ENCODE data around the gene CELF1. TPM values are rescaled to one million over a fixed set of nuclear protein-coding genes. Genes with fewer than 3 reads are reported as not detected.
A peak's percentile ranks its signal among the peaks of the same experiment; 100 is the strongest.

The CELF1 gene
- total RNA-seq, 1 donor: 94.5 TPM

DNA sequence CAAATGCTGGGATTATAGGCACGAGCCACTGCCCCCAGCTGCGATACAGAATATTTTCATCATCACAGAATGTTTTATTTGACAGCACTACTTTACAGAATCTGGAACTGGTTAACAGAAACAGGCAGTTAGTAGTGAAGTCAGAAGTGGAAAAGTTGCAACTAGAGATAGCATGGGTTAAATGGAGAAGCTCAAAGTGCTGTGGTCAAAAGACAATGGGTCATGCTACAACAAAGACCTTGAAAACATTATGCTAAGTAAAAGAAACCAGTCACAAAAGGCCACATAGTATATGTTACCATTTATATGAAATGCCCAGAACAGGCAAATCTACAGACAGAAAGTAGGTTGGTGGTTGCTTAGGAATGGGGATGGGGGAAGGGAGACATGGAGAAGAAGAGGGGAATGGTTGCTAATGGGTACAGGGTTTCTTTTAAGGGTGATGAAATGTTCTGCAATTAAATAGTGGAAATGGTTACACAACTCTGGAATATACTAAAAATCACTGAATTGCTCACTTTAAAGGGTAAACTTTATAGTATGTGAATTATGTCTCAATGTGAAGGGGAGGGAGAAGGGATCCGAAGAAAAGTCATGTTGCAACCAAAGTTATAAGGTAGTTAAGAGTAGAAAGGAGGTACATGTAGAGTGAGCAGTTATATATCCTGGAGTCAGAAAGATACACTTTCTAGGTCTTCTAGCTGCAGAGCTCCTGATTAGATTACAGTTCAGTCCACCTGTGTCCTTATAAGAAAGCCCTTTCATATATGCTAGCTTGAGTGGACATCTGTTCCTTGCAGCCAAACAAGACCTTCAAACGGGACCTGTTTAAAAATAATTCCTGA is 57.7 kb downstream of the CELF1 start:
- DNase-seq (ENCODE audit: low read depth in 2 of 3, low spot score in 2 of 3): no peak

DNA sequence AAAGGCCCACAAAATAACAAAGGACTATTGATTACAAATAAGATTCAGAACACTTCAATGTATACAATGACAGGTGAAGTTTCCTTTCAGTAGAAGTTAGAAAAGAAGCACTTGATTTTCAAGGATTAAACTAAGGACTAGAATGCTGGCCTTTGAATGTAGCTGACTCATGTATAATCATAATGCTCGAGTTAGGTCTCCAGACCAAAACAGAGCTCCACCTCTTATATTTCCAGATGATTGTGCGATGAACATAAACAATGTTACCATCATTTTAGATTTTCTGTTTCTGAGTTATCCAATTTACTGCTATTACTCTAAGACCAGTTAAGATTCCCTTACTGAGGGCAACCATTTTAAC is 63.6 kb downstream of the CELF1 start:
- DNase-seq (ENCODE audit: low read depth in 2 of 3, low spot score in 2 of 3): no peak

DNA sequence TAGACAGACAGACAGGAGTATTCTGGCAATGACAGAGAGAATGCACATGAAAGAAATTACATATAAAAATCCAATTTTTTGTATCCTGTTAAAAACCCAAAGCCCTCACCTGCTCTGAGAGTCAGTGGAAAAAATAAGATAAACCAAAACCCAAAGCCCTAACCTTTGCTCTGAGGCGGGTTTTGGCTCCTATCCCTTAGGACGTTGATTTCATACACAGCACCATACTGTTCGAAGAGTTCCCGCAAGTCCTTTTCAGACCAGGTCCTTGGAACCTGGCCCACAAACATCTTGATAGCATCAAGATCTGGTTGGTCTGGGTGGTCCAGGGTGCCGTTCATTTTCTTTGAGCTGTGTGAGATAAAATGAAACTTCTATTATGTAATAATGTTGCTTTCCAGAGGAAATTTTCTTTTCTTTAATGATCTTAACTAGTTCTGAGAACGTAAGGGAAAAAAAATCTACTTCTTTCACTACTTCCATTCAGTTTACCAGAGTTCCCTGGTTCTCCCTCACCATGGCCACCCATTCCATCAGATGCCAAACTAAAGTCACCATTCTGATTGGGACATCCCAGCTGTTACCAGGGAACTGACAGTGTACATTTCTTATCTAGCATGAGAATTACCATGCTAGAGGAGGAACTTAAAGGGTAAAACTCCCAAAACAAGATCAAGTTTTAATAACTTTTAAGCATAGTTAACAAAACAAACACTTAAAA is 64.1 kb downstream of the CELF1 start:
- no peak for DNase-seq (ENCODE audit: low read depth in 2 of 3, low spot score in 2 of 3)

DNA sequence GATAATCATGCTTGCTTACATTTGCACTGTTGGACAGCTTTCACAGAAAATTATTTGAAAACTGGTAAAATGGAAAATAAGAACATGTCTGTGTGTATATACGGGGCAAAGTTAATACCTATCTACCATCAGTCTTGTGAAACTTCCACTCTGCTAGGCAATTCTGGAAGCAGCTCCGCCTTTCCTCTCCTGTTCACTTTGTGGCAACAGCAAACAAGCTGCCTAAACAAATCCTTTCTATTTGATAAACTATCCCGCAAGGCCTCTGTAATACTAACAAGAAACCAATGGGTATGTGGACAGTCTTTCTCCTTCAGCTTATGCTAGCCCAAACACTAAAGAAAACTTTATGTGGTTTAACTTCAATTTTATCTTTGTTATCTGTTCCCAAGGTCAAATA is 64.8 kb downstream of the CELF1 start:
- no peak for DNase-seq (ENCODE audit: low read depth in 2 of 3, low spot score in 2 of 3)

DNA sequence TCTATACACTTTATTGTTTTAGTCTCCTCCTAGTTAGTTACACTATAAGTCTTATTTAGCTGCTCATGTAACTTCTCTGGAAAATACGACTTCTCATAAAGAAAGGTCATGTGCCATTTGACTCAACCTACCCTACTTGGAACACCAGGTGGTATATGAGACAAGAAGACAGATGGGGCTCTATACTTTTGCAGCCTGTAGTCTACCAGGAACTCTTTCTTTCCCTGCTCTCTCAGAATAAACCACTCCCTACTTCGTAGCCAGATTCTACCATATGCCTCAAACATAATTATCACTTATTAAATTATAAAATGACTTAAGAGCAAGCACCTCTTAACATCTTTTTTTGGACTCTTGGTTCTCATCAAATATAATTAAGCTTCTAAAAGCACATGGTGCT is 65.5 kb downstream of the CELF1 start:
- no peak for DNase-seq (ENCODE audit: low read depth in 2 of 3, low spot score in 2 of 3)

DNA sequence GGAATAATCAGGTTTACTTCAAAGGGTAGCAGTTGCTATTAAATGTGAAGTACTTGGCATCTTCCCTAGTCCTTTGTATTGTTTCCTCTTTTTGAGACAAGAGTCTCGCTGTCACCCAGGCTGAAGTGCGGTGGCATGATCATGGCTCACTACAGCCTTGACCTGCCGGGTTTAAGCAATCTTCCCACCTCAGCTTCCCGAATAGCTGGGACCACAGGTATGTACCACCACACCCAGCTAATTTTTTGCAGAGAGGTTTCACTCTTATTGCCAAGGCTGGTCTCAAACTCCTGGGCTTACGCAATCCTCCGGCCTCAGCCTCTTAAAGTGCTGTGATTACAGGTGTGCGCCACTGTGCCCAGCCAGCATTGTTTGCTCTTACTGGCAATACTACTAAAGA is 67.8 kb downstream of the CELF1 start:
- DNase-seq (ENCODE audit: low read depth in 2 of 3, low spot score in 2 of 3): no peak

DNA sequence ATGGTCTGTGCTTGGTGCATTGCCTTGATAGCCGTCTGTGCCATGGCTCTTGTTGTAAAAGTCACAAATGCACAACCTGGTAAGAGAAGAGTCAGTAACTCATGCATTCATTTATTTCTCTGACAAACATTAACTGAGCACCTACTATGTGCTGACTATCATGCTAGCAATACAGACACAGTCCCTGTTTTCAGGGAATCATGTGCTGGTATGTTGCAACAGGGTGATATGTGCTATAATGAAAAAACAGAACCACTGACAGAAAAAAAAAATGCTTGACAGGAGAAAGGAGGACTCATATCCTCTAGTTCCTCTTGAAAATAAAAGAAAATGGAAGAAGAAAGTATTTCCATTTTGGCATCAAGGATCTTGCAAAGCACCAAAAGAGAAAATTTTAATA is 69.5 kb downstream of the CELF1 start:
- no peak for DNase-seq (ENCODE audit: low read depth in 2 of 3, low spot score in 2 of 3)

DNA sequence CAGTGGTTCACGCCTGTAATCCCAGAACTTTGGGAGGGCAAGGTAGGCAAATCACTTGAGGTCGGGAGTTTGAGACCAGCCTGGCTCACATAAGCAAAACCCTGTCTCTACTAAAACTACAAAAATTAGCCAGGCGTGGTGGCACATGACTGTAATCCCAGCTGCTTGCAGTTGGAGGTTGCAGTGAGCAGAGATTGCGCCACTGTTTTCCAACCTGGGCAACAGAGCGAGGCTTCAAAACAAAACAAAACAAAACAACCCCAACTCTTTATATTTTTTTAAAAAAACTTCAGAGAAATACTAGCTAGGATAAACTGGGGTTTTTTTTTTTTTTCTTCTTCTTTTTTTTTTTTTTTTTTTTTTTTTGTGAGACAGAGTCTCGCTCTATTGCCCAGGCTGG is 72.2 kb downstream of the CELF1 start:
- peak in 2 of 3 donors; percentile 22 to 26 for DNase-seq (ENCODE audit: low read depth in 2 of 3, low spot score in 2 of 3)

DNA sequence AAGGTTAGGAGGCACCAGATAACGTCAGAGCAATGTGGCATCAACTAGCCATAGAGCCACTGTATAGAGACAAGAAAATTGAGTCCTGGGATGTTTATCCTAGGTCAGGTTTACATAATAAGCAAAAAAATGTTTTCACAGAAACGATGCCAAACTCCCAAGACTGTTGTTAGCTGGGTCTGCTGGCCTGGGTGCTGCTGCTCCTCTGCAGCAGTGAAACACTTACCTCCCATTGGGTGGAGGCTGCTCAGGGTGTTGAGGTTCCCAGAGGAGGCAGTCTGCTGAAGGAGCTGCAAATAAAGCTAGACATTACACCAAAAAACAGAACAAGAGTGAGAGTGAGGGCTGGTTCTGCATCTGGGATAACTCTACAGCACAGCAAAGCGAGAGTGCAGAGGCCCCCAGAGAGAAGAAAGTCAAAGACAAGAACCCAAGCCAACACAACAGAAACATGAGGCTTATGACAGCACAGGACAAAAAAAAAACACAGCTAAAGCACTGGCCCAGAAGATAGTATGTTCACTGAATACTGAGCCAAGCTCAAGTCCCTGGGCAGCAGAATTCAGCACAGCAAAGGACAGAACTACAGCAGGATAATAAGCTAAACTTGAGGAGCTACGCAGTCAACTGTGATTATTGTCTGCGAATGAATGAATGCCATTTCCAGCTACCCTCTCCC is 74.1 kb downstream of the CELF1 start:
- DNase-seq (ENCODE audit: low read depth in 2 of 3, low spot score in 2 of 3): no peak

DNA sequence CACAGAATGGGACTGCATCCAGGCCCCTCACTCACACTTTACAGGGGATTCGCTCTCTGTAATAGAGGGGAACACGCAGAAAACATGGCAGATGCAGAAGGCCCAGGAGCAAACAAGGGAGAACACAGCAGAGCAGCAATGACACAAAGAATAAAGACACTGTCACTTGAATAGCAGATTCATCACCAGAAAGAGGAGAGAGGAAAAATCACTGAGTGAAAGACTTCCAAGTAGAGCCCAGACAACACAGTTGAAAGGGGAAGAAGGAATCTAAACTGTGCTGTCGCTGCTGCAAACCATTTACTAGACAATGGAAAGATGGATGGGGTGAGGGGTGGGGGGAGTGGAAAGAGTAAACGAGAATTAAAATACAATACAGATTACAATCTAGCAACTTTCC is 75.2 kb downstream of the CELF1 start:
- no peak for DNase-seq (ENCODE audit: low read depth in 2 of 3, low spot score in 2 of 3)

DNA sequence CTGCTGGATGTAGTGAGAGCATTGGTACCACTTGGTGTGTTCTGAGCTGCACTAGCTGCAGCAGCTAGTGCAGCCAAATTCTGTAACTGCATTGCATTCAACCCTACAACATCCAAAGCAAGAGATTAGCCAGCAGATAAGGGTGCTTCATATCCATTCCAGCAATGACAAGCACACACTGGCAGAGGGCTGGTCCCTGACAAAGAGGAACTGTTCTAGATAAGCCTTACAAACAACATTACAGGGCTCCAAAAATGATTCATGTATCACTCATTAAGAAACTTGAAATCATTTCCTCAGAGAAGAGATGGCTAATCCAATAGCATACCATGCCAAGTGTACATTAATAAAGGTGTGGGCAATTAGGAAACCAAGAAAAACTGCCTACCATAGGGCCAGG is 75.6 kb downstream of the CELF1 start:
- DNase-seq (ENCODE audit: low read depth in 2 of 3, low spot score in 2 of 3): no peak

DNA sequence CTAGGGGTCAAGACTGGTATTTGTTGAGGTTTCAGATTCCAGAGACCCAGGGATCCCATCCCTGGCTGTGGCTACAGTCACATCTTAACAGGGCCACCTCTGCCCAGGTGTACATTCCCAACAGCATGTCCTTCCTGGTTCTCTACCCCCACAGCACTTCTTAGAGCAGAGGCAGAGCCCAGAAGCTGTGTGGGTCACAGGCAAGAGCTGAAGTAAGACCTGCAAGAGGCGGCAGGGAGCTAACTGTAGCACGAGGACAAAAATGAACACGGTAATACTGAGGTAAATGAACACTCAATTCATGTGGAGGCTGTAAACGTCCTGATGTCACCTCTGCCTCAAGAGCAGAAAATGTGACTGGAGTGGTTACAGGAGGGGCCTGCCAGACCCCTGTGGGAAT is 82.3 kb downstream of the CELF1 start:
- no peak for DNase-seq (ENCODE audit: low read depth in 2 of 3, low spot score in 2 of 3)

DNA sequence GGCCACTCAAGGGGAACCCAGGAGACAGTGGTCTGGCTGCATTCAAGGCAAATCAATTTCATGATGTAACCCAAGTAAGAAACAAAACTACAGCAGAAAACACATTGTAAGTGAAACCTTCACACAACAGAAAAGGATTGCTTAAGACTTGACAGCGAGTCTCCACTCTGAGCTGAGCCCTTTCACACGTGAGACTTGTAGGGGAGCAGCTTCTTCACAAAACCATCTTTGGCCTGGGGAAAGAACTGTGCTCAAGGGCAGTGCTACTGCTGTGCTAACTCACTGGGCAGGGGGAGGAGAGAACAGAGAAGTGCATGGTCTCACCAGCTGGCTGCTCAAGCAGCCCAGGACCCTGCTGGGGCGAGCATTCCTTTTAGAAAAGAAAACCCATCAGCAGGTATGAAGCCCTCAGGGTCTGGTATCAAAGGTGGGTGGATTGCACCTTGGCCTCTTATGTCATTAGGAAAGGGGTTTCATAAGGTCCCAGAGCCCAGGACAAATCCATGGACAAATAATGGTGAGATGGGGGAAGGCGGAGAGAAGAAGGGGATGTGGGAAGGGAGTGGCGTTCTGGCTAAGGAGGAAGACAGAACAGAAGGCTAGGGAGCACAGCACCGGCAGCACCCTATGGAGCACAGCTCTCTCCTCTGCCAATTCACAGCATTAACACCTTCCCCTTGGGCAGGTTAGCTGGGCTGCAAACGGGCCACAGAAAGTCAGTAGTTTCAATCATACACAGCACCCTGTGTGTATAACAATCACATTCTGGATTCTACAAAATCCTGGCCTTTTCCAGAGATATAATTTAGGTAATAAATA is 83.4 kb downstream of the CELF1 start:
- DNase-seq (ENCODE audit: low read depth in 2 of 3, low spot score in 2 of 3): no peak

DNA sequence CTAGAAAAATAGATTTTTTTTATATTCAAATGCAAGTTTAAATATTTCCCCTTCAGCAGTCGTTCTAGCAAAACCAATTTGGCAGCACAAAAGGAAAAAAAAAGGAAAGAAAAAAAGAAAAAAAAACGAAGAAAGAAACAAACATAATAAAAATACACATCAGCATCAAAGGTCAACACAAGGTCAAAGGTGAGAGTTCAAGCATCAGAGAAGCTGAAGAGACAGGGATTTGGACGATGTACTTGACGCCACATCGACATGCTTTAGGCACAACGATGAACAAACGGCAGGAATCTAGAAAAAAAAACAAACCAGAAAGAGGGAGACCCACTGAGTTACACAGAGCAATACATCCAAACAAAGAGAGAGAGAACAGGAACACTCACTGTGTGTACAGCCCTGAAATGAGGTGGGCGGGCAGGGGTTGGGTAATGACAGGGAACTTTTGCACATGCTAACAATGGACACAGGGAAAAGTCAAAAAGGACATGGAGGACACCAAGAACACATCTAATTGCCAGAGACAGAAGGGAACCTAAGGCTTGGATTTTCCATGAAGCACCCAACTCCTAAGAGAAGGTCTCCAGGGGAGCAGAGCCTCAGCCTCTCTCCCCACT is 84.2 kb downstream of the CELF1 start:
- DNase-seq (ENCODE audit: low read depth in 2 of 3, low spot score in 2 of 3): no peak

DNA sequence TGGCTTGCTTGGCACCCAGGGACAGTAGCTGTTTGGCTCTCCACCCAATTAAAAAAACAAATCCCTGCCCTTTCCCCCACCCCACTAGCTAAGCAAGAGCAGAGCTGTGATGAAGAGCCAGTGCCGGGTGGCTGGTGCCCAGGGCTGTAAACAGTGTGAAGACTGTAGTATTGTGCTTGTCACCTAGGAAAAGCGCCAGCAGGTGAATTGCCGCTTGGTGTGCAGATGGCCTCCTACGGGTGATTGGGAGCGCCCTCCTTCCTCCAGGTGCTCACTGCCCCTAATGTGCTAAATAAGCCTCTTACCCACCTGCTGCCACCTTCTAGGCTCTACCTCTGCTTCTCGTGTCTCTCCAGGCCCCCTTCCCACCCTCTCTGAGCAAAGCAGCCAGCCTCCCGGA is 85.6 kb downstream of the CELF1 start:
- no peak for DNase-seq (ENCODE audit: low read depth in 2 of 3, low spot score in 2 of 3)

DNA sequence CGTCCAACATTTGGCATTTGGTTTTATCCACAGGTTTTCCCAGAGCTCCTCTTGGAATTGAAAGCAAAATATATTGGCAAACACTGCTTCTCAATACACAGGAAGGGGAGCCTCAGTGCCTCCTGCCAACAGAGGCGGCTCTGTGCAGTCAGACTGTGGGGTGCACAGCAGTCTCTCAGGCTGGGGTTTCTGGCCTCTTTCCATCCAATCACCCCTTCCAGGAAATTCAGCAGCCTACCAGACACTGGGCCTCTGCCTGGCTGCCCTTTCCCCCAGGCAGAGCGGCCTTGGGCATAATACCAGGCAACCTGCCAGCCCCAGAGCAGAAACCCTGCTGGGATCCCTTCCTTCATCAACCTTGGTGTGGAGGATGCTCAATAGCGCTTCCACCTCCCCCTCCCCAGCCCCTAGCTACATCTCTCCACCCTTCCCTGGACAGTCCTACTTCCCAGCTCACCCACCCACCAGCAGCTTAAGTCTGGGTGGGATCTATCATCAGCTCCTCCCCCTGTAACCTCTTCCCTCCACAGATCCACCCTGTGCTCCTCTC is 86.2 kb downstream of the CELF1 start:
- no peak for DNase-seq (ENCODE audit: low read depth in 2 of 3, low spot score in 2 of 3)

DNA sequence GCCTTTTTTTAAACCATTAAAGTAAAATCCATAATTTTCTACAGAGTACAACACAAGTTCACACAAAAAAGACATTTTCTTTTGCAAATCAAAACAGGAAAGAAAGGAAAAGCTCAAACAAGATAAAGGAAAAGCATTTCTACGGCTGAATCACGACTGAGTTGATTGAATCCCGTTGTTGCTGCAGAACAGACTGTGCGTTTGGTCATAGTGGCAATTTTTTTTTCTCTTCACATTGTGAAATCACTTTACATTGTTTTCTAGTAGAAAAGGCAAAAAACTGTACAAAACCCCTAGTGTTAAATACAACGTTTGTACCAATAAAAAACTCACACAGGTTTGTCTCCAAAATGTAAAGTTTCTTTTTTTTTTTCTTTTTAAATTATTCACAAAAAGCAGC is 86.7 kb downstream of the CELF1 start:
- DNase-seq (ENCODE audit: low read depth in 2 of 3, low spot score in 2 of 3): no peak

DNA sequence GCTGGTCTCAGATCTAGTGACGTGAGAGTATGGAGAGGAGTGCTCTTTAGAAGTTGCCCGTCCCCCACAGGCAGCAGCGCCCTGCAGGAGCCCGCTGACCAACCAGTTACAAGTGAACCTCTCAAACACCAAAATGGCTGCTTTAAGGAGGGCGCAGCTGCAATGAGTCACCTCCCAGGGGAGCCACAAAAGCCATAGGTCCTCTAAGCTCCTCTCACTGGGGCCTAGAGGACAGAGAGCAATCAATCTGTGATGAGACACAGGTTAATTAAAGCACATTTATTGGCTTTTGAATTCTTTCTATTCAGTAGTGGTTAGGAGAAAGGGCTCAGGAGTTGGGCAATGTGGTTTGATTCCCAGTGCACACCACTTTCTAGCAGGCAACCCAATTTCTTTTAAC is 88.4 kb downstream of the CELF1 start:
- DNase-seq (ENCODE audit: low read depth in 2 of 3, low spot score in 2 of 3): no peak

DNA sequence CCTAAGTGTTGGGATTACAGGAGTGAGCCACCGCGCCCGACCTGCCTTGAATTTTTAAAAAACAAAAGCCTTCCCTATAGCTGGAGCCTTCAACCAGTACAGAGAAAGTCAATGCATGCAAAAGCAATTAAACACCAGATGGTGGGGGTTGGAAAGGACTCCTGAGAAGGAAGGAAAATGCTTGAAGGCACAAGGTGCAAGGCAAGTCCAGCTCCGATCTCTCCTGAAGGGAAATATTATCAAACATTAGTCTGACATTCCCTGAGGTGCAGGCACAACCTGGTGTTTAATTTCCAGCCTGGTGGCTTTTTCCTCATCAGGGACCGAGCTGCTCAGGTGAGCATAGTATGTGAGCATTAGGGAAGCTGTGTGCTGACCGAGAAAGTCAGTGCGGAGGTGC is 91.1 kb downstream of the CELF1 start:
- DNase-seq (ENCODE audit: low read depth in 2 of 3, low spot score in 2 of 3): no peak

DNA sequence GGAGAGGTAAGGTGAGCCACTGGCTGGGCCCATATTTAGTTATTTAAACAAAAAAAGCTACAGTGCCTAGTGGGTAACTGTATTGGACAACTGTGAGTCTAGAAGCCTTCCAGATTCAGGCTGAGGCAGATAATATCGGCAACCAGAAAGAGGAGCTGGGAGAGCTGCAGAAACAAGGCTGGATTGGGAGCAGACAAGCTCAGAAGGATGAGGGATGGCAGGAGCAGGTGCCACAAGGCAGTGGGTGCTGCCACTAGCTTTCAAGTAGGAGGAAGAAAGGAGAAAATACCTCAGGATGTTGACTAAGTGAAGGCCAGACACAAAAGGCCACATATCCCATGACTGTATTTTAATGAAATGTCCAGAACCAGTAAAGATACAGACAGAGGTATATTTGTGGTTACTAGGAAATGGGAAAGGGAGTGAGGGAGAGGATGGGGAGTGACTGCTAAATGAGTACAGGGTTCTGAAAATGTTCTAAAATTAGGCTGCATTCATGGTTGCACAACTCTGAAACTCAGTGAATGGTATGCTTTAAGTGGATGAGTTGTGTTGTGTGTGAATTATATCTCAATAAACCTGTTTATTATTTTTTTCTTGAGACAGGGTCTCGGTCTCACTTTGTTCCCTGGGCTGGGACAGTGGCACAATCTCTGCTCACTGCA is 92.2 kb downstream of the CELF1 start:
- no peak for DNase-seq (ENCODE audit: low read depth in 2 of 3, low spot score in 2 of 3)
